Breast epithelium (tissue), 3 donors: ENCODE data around the gene CYP2W1.
"Not testable (repeated sequence)": the region's sequence is repeated elsewhere in the genome, so short reads cannot be mapped to it uniquely, and the experiment has no call there.

Experiments
- POLR2A ChIP-seq: fragments of 450-650 bp; IDR thresholded peaks from one replicate; pipeline ENCODE4 v1.6.1; 2016; ENCODE audit warnings: antibody characterized with exemption, mild to moderate bottlenecking, moderate library complexity
- TF ChIP-seq, protein P1 (sequence below), 3 donors: fragments of 450-650 bp; IDR thresholded peaks; one replicate each; pipeline ENCODE4 v1.5.1; 2016 to 2017; ENCODE audit warnings: antibody characterized with exemption in 3 of 3, mild to moderate bottlenecking in 3 of 3, moderate library complexity in 3 of 3

DNA sequence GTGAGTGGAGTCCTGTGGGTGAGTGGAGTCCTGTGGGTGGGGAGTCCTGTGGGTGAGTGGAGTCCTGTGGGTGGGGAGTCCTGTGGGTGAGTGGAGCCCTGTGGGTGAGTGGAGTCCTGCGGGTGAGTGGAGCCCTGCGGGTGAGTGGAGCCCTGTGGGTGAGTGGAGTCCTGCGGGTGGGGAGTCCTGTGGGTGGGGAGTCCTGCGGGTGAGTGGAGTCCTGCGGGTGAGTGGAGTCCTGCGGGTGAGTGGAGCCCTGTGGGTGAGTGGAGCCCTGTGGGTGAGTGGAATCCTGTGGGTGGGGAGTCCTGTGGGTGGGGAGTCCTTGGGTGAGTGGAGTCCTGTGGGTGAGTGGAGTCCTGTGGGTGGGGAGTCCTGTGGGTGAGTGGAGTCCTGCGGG lies 19.5 kb downstream of the CYP2W1 start:
- TF ChIP-seq, protein P1, sequence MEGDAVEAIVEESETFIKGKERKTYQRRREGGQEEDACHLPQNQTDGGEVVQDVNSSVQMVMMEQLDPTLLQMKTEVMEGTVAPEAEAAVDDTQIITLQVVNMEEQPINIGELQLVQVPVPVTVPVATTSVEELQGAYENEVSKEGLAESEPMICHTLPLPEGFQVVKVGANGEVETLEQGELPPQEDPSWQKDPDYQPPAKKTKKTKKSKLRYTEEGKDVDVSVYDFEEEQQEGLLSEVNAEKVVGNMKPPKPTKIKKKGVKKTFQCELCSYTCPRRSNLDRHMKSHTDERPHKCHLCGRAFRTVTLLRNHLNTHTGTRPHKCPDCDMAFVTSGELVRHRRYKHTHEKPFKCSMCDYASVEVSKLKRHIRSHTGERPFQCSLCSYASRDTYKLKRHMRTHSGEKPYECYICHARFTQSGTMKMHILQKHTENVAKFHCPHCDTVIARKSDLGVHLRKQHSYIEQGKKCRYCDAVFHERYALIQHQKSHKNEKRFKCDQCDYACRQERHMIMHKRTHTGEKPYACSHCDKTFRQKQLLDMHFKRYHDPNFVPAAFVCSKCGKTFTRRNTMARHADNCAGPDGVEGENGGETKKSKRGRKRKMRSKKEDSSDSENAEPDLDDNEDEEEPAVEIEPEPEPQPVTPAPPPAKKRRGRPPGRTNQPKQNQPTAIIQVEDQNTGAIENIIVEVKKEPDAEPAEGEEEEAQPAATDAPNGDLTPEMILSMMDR (IDR thresholded peaks at IDR 0.05), result not testable (repeated sequence)
- not testable (repeated sequence) for TF ChIP-seq POLR2A
